Naive thymus-derived CD8-positive, alpha-beta T cell (primary cell): ENCODE data around the gene PRMT3. TPM values are rescaled to one million over a fixed set of nuclear protein-coding genes. Genes with fewer than 3 reads are reported as not detected.
"Not testable (repeated sequence)": the region's sequence is repeated elsewhere in the genome, so short reads cannot be mapped to it uniquely, and the experiment has no call there.

ENCODE experiments used
- ATAC-seq, 2 donors: fragments of 150-1000 bp; cut with Tn5 transposase in 1 of 2; sonication (Bioruptor Pico), chemical (Tn5 transposase) in 1 of 2; 1 replicate in 1 of 2; 2 replicates in 1 of 2; pipeline ENCODE4 v1.10.0; 2021; ENCODE audit warnings: mild to moderate bottlenecking in 2 of 2, moderate library complexity in 2 of 2
- POLR2A ChIA-PET: fragments of 350-600 bp; sonication (Branson Sonifier 250); formaldehyde crosslinking; loops from one replicate; lab custom pipeline; 2021; ENCODE audit warnings: antibody characterized with exemption; lab: Charles Lee
- DNase-seq, 10 donors: peaks; one replicate each; pipeline versions ENCODE4 v3.0.0 to v3.0.0-alpha.2; 2020 to 2022
- H3K27ac Mint-ChIP-seq, 10 donors: one replicate each; pipeline ENCODE4 v1.8.0; 2020 to 2022; ENCODE audit warnings: mild to moderate bottlenecking in 10 of 10, mixed read lengths in 10 of 10, moderate library complexity in 4 of 10, inconsistent platforms in 1 of 10
- H3K27me3 Mint-ChIP-seq, 5 donors: one replicate each; pipeline ENCODE4 v1.8.0; 2021 to 2022; ENCODE audit warnings: mixed read lengths in 5 of 5
- H3K36me3 Mint-ChIP-seq, 3 donors: one replicate each; pipeline ENCODE4 v1.8.0; 2020 to 2022; ENCODE audit warnings: mixed read lengths in 3 of 3, mild to moderate bottlenecking in 2 of 3, inconsistent platforms in 1 of 3
- H3K4me1 Mint-ChIP-seq, 4 donors: one replicate each; pipeline ENCODE4 v1.8.0; 2021 to 2022; ENCODE audit warnings: mixed read lengths in 4 of 4
- H3K4me3 Mint-ChIP-seq, 10 donors: one replicate each; pipeline ENCODE4 v1.8.0; 2020 to 2022; ENCODE audit warnings: mild to moderate bottlenecking in 10 of 10, mixed read lengths in 10 of 10, moderate library complexity in 6 of 10, inconsistent platforms in 1 of 10
- H3K9me3 Mint-ChIP-seq, 9 donors: one replicate each; pipeline ENCODE4 v1.8.0; 2020 to 2022; ENCODE audit warnings: mixed read lengths in 9 of 9, mild to moderate bottlenecking in 3 of 9, inconsistent platforms in 1 of 9, moderate library complexity in 1 of 9
- polyA plus RNA-seq, 3 donors: library from polyadenylated mRNA; unstranded; fragments of 300-500 nt; fragmentation: Illumina TruSeq; gene quantifications; one replicate each; pipeline ENCODE4 v1.2.3, GENCODE V29; 2021
- total RNA-seq, 8 experiments: library from RNA in 2 of 8; stranded (reverse) in 2 of 8; gene quantifications; one replicate each; pipeline ENCODE4 v1.2.3 and lab custom pipeline; 2021 to 2026

The PRMT3 gene
- total and polyA plus RNA-seq, 5 experiments from 2014 or later: 6.5 to 19.1 (median 8.7) TPM

GRCh38 chr11:20541503-20541902 lies 154.0 kb downstream of the PRMT3 start:
- ATAC-seq (no peak), DNase-seq (no peak)
- POLR2A ChIA-PET: no interaction called here
- H3K9me3 Mint-ChIP-seq: peaks cover 0 to 14% (median 10%) of the 10 kb centered on the region in 9 donors
- no peak overlapping the region for H3K4me3 Mint-ChIP-seq
- H3K27ac Mint-ChIP-seq: no peak overlapping the region
- no peaks in the 10 kb centered on the region for H3K4me1 Mint-ChIP-seq
- peaks cover 7 to 27% (median 12%) of the 10 kb centered on the region in 5 donors for H3K27me3 Mint-ChIP-seq
- peaks cover 0 to 12% (median 0%) of the 10 kb centered on the region in 3 donors for H3K36me3 Mint-ChIP-seq

DNA sequence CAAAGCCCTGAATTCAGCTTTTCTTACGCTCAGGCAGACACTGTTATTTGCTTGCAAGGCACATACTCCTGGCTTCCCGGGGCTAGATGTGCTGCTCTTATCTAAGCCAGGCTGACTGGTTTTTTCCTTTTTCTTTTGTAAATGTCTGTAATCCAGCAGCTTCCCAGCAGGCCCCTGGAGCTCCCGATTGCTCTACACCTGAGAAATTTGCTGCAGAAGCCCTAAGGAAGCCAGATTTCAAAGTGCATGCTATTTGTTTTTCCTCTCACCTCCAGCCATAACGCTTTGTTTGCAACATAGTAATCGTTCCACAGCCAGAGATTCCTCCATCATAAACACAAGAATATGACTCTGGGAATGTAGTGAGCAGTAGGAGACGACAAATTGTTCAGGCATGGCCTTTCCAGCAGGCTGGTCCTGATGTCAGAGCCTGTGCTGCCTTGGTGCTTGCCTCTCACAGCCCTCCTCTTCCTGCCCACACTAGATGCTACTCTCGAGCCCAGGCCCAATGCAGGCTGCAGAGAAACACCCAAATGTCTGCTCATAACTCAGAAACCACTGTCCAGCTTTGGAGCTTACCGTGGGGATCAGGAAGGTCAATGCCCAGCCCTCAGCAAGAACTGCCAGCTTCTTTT lies 157.2 kb downstream of the PRMT3 start:
- H3K36me3 Mint-ChIP-seq: no peaks in the 10 kb centered on the region
- no peak overlapping the region for H3K27ac Mint-ChIP-seq
- no peaks in the 10 kb centered on the region for H3K4me1 Mint-ChIP-seq
- ATAC-seq (no peak), DNase-seq (no peak)
- H3K4me3 Mint-ChIP-seq: no peak overlapping the region
- peaks cover under 1 to 13% (median 3%) of the 10 kb centered on the region in 5 donors for H3K27me3 Mint-ChIP-seq
- POLR2A ChIA-PET: no interaction called here
- H3K9me3 Mint-ChIP-seq: peaks cover 0 to 1% (median 0%) of the 10 kb centered on the region in 9 donors

- H3K9me3 Mint-ChIP-seq: peaks cover 0 to 1% (median 0%) of the 10 kb centered on the region in 9 donors
- POLR2A ChIA-PET: no interaction called here
- H3K27me3 Mint-ChIP-seq: peaks cover 0 to 13% (median 2%) of the 10 kb centered on the region in 5 donors
- no peak for DNase-seq
- H3K4me3 Mint-ChIP-seq: no peak overlapping the region
- no peak for ATAC-seq
- H3K4me1 Mint-ChIP-seq: no peaks in the 10 kb centered on the region
- H3K27ac Mint-ChIP-seq: no peak overlapping the region
- H3K36me3 Mint-ChIP-seq: no peaks in the 10 kb centered on the region
Measured at GRCh38 chr11:20547411-20547810, 159.9 kb downstream of the PRMT3 start.

- Mint-ChIP-seq H3K36me3 (peaks cover 0 to 7% (median 0%) of the 10 kb centered on the region in 3 donors), H3K4me1 (no peaks in the 10 kb centered on the region), H3K27me3 (peaks cover 0 to 26% (median 5%) of the 10 kb centered on the region in 5 donors), H3K27ac (no peak overlapping the region), H3K4me3 (no peak overlapping the region), H3K9me3 (peaks cover 0 to 7% (median under 1%) of the 10 kb centered on the region in 9 donors)
- POLR2A ChIA-PET: no interaction called here
- no peak for DNase-seq
- ATAC-seq: no peak
Measured at GRCh38 chr11:20551096-20551495, 163.6 kb downstream of the PRMT3 start.

- DNase-seq: no peak
- Mint-ChIP-seq H3K27ac (no peak overlapping the region), H3K36me3 (peaks cover 0 to 13% (median 0%) of the 10 kb centered on the region in 3 donors), H3K9me3 (peaks cover 0 to 17% (median 6%) of the 10 kb centered on the region in 9 donors), H3K27me3 (peaks cover 3 to 38% (median 11%) of the 10 kb centered on the region in 5 donors), H3K4me3 (no peak overlapping the region), H3K4me1 (no peaks in the 10 kb centered on the region)
- ATAC-seq: no peak
- POLR2A ChIA-PET: no interaction called here
Measured at GRCh38 chr11:20555783-20556182, 168.3 kb downstream of the PRMT3 start.

DNA sequence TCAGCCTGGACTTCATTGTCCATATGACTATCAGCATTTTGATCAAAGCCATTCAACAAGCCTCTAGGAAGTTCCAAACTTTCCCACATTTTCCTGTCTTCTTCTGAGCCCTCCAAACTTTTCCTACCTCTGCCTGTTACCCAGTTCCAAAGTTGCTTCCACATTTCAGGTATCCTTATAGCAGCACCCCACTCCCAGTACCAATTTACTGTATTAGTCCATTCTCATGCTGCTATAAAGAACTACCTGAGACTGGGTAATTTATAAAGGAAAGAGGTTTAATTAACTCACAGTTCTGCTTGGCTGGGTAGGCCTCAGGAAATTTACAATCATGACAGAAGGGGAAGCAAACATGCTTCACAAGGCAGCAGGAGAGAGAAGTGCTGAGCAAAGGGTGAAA lies 168.9 kb downstream of the PRMT3 start:
- H3K27ac Mint-ChIP-seq, H3K4me1 Mint-ChIP-seq, ATAC-seq, DNase-seq, H3K4me3 Mint-ChIP-seq, POLR2A ChIA-PET: not testable (repeated sequence)
- Mint-ChIP-seq H3K36me3 (peaks cover 0 to 13% (median 0%) of the 10 kb centered on the region in 3 donors), H3K9me3 (peaks cover 0 to 17% (median 6%) of the 10 kb centered on the region in 9 donors), H3K27me3 (peaks cover 3 to 35% (median 11%) of the 10 kb centered on the region in 5 donors)

DNA sequence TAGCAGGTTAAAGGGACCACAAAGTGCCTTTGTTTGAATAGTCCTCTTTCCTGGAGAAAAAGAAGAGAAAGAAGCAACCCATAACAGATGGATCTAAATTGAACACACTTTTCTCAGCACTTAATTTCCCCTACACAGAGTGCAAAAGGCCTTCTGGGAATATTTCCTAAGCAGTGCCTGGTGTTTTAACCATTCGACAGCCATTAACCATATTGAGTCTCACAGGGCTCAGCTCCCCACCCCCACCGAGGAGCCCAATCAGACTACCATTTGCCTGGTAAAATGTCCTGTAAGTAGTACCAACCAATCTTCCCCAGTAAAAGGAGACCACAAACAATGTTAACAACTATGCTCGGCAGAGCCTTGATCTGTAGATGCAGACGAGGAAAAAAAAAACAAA lies 171.2 kb downstream of the PRMT3 start:
- Mint-ChIP-seq H3K27ac (no peak overlapping the region), H3K9me3 (peaks cover 0 to 17% (median 6%) of the 10 kb centered on the region in 9 donors), H3K27me3 (peaks cover 4 to 26% (median 13%) of the 10 kb centered on the region in 5 donors), H3K36me3 (peaks cover 0 to 13% (median 0%) of the 10 kb centered on the region in 3 donors), H3K4me3 (no peak overlapping the region), H3K4me1 (no peaks in the 10 kb centered on the region)
- DNase-seq: no peak
- no peak for ATAC-seq
- POLR2A ChIA-PET: no interaction called here

Other genes starting within 250 kb of the PRMT3 start
- gene DBX1, start 227.2 kb upstream of the PRMT3 start, total RNA-seq: not detected
- under 1 TPM in 1 of 3 donors, not detected in 2; 0.15 TPM for gene DBX1, start 227.2 kb upstream of the PRMT3 start, polyA plus RNA-seq
- 10 to 100 TPM; 44.0 to 47.0 TPM for gene HTATIP2, start 24.0 kb upstream of the PRMT3 start, total RNA-seq
- 10 to 100 TPM; 52.8 to 54.4 (median 53.0) TPM for gene HTATIP2, start 24.0 kb upstream of the PRMT3 start, polyA plus RNA-seq
- gene SLC6A5, start 211.9 kb downstream of the PRMT3 start, total RNA-seq: not detected
- not detected for gene SLC6A5, start 211.9 kb downstream of the PRMT3 start, polyA plus RNA-seq